ENCODE measurements around the gene PGBD5. TPM values are rescaled to one million over a fixed set of nuclear protein-coding genes. Genes with fewer than 3 reads are reported as not detected.

Gene PGBD5
- total and polyA plus RNA-seq, 3 donors from 2014 or later = 14.3 to 28.1 (median 16.0) TPM

- no peaks in the 10 kb centered on the region for H3K27me3 ChIP-seq
- H3K4me3 ChIP-seq = no peak overlapping the region
- no peaks in the 10 kb centered on the region for H3K4me1 ChIP-seq
- no peak overlapping the region for H3K27ac ChIP-seq
- intact Hi-C loops (cut with DNase I; ENCODE audit: low total_unique reads) = no loop called here
- TF ChIP-seq CTCF (IDR thresholded peaks at IDR 0.05) = no peak
- no peak for TF ChIP-seq POLR2A (IDR thresholded peaks at IDR 0.05)
- no peaks in the 10 kb centered on the region for H3K9me3 ChIP-seq
- H3K36me3 ChIP-seq (ENCODE audit: low read depth, missing control alignments) = no peaks in the 10 kb centered on the region
- 94 to 96% methylated on average over 7 of the region's 7 CpGs for WGBS, 2 donors
- DNase-seq = no peak
Measured at GRCh38 chr1:230328342-230329015, 97.7 kb downstream of the PGBD5 start.

- 90 to 93% methylated on average over 9 of the region's 9 CpGs for WGBS, 2 donors
- Histone ChIP-seq H3K4me3 (no peak overlapping the region), H3K4me1 (no peaks in the 10 kb centered on the region), H3K27me3 (no peaks in the 10 kb centered on the region), H3K36me3 (ENCODE audit: low read depth, missing control alignments) (no peaks in the 10 kb centered on the region), H3K27ac (no peak overlapping the region), H3K9me3 (no peaks in the 10 kb centered on the region)
- no peak for DNase-seq
- TF ChIP-seq POLR2A (IDR thresholded peaks at IDR 0.05) (no peak), CTCF (IDR thresholded peaks at IDR 0.05) (no peak)
- intact Hi-C loops (cut with DNase I; ENCODE audit: low total_unique reads) = no loop called here
Measured at GRCh38 chr1:230327892-230328284, 98.2 kb downstream of the PGBD5 start.

GRCh38 chr1:230326971-230327891 lies 98.9 kb downstream of the PGBD5 start:
- WGBS, 2 donors = 60 to 78% methylated on average over 26 to 31 of the region's 31 CpGs
- no peak overlapping the region for H3K27ac ChIP-seq
- no peaks in the 10 kb centered on the region for H3K27me3 ChIP-seq
- no peak overlapping the region for H3K4me3 ChIP-seq
- no peak for DNase-seq
- H3K9me3 ChIP-seq = no peaks in the 10 kb centered on the region
- no peaks in the 10 kb centered on the region for H3K36me3 ChIP-seq (ENCODE audit: low read depth, missing control alignments)
- H3K4me1 ChIP-seq = no peaks in the 10 kb centered on the region
- intact Hi-C loops (cut with DNase I; ENCODE audit: low total_unique reads) = no loop called here
- no peak for TF ChIP-seq POLR2A (IDR thresholded peaks at IDR 0.05)
- no peak for TF ChIP-seq CTCF (IDR thresholded peaks at IDR 0.05)

GRCh38 chr1:230323686-230324085 lies 102.4 kb downstream of the PGBD5 start:
- Histone ChIP-seq H3K36me3 (ENCODE audit: low read depth, missing control alignments) (no peaks in the 10 kb centered on the region), H3K27me3 (no peaks in the 10 kb centered on the region), H3K4me1 (no peaks in the 10 kb centered on the region), H3K9me3 (no peaks in the 10 kb centered on the region), H3K27ac (no peak overlapping the region), H3K4me3 (no peak overlapping the region)
- no peak for TF ChIP-seq CTCF (IDR thresholded peaks at IDR 0.05)
- no peak for TF ChIP-seq POLR2A (IDR thresholded peaks at IDR 0.05)
- intact Hi-C loops (cut with DNase I; ENCODE audit: low total_unique reads) = no loop called here
- DNase-seq = no peak
- WGBS, 2 donors = 77 to 94% methylated on average over 6 to 9 of the region's 9 CpGs
